ENCODE results near the gene ALAD. TPM values are rescaled to one million over a fixed set of nuclear protein-coding genes. Genes with fewer than 3 reads are reported as not detected.

The ALAD gene
- total RNA-seq, 1 donor from 2014 or later: 36.6 TPM

DNA sequence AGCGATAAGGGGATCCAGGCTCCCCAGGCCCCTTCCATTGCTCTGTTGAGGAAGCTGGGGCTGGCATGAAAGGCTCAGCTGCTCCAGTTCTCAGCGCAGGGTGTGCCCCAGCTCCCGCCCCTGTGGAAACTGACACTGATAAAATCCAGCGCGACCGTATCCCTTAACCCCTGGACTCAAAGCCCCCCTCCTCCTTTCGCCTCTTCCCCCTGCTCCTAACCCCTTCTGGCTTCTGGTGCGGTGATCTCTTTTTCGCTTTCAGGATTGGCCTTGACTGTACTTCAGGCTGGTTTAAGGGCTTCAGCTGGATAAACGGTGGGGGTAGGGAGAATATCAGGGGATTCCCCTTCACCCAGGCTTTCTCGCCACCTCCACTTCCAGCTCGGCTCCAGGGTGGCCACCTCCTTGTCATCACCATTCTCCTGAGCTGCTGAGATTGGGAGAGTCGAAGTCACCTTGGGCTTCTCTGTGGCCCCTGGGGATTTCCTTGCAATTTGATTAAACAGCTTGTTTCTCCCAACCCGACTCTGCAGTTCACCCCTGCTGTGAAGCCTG, 50.9 kb downstream of the ALAD start:
- intact Hi-C loops (cut with micrococcal nuclease): loop anchor here (1.0 to 2.0 kb wide), 3 partner anchors 60 to 129 kb away; partner anchors contain the start of genes C9orf43, CDC26, FKBP15 and POLE3

DNA sequence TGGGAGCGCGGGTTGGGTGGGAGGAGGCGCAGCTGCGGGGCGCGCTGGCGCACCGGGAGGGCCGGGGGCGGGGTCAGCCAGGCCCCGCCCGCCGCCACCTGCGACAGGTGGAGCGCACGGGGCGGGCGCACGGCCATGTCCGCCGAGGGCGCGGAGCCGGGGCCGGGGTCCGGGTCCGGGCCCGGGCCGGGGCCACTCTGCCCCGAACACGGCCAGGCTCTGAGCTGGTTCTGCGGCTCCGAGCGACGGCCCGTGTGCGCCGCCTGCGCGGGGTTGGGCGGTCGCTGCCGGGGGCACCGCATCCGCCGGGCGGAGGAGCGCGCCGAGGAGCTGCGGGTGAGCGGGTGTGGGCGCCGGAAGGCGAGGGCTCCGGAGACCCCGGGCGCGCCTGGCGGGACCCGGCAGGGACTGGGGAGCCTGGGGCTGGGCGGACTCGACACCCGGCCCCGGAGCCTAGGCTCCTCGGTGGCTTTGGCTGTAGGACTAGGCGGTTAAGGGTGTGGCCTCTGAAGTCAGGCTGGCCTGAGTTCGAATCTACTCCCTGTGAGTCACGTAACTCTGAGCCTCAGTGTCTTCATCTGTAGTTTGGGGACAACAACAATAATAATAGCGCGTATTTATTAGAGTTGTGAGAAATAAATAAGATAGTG, 51.5 kb downstream of the ALAD start, which contains the start of gene BSPRY:
TSS of gene BSPRY (plus strand) at position 97 of the 650 bp plus-strand sequence. CDS start at position 136, 39 bp downstream.
- intact Hi-C loops (cut with micrococcal nuclease): loop anchor here (1.0 to 2.0 kb wide), 4 partner anchors 9 to 129 kb away; partner anchors contain the start of genes C9orf43, CDC26, FKBP15 and POLE3

DNA sequence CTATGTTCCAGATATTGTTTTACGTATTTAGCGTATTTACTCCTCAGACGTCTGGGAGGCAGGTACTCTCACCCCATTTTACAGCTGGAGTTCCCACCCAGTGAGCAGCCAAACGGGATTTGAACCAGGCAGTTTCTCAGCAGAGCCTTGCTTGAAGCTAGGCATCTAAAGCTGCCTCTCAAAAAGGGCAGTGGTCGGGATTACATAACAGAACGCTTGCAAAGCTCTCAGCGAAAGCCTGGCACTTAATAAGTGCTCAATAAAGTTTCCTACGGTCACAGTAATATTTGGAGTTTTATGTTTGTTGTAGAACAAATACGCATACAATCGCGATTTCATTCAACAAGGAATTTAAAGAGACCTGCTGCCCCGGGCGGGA, 52.0 kb downstream of the ALAD start:
- intact Hi-C loops (cut with micrococcal nuclease): loop anchor here (1.0 kb wide), 1 partner anchor 9 kb away; the partner anchor contains the start of gene WDR31

DNA sequence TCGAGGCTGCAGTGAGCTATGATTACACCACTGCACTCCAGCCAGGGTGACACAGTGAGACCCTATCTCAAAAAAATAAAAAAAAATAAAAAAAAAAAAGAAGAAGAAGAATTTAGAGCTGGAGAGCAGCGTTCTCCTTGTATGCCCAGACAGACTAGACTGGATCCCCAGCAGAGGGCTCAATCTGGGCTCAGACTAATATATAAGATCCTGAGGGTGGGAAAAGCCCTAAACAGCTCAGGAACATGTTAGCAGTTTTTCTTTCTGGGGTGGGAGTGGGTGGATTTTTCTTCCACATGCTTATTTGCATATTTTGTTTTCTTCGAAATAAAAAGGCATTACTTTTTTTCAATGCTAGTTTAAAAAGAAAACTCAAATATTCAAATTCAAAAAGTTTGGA, 52.6 kb downstream of the ALAD start:
- intact Hi-C loops (cut with micrococcal nuclease): loop anchor here (1.0 kb wide), 1 partner anchor 29 kb away; no protein-coding TSS in a partner anchor

DNA sequence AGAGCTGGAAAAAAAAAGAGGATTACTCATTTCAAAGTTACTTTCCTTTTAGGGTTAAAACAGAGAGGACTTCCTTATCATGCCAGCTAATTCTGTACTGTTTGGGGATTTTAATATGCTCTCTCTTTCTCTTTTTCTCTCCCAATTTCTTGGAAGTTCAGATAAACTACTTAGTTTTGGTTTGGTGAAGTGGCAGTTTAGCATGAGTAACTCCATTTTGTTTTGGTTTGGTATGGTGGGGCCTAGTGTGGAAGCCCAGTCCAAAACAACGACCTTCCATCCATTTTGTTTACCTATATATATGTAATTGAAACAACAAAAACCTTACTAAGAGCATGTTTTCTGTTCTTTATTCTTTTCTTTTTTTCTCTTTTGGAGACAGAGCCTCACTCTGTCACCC, 55.4 kb downstream of the ALAD start:
- intact Hi-C loops (cut with micrococcal nuclease): no loop called here

DNA sequence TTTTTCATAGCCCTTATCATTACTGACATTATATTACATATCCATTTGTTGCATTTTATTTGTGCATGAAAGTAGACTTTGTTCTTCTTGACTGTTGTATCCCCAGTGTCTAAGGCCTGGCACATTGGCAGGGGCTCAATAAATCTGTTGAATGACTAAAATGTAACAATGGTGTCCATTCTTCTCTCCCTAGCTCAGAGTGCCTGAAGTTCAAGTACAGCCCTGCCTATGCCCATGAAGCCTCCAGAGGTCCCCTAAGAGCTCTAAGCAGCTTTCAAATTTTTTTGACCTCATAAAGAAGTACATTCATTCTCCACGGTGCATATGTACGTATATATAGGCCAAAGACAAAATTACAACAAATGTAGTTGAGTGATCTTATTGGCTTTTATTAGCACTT, 55.9 kb downstream of the ALAD start:
- intact Hi-C loops (cut with micrococcal nuclease): no loop called here

DNA sequence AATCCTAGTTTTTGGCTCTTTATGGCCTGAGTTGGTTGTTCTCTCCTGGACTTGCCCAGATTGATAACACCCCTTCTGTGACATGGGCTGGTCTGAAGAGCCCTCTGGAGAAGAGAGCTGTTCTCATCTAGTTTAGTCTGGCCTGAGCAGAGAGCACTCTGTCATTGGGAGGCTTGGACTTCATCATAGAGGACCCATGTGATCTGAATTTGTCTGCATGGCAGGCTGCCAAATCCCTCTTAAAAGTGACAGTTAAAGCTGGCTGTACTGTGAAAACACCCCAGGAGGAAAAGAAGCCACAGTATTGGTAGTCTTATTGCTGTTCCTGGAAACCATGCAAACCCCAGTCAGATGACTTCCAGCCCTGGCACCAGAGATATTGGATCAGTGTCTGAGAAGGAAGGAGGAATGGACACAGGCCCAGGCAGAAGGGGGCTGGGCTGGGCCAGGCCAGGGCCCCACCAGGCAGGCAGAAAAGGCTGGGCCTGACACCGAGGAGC, 57.3 kb downstream of the ALAD start:
- intact Hi-C loops (cut with micrococcal nuclease): no loop called here

DNA sequence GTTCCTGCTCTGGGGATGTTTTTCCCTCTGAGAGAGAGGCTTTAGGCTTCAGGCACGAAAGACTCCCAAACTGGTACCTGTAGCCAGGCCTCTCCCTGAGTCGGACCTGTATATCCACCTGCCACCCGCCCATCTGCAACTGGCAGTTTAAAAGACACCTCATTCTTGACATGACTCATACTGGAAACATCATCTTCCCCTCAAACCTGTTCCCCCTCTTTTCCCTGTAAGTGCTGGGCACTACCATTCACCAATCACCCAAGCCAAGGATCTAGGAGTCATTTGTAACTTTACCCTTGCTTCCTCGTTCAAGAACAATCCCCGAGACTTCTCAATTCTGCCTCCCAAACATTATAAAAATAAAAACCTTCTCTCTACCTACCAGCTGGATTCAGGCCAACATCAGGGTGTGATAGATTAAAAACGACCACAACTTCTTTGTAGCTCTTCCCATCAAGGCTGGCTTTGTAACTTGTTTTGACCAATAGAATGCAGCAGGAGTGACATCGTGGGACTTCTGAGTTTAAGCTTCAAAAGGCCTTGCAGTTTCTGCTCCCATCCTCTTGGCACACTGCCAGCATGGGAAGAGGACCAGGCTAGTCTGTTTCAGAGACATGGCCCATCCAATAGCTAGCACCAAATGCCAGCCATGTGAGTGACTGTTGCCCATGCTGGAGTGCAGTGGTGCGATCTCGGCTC, 59.2 kb downstream of the ALAD start:
- intact Hi-C loops (cut with micrococcal nuclease): no loop called here

DNA sequence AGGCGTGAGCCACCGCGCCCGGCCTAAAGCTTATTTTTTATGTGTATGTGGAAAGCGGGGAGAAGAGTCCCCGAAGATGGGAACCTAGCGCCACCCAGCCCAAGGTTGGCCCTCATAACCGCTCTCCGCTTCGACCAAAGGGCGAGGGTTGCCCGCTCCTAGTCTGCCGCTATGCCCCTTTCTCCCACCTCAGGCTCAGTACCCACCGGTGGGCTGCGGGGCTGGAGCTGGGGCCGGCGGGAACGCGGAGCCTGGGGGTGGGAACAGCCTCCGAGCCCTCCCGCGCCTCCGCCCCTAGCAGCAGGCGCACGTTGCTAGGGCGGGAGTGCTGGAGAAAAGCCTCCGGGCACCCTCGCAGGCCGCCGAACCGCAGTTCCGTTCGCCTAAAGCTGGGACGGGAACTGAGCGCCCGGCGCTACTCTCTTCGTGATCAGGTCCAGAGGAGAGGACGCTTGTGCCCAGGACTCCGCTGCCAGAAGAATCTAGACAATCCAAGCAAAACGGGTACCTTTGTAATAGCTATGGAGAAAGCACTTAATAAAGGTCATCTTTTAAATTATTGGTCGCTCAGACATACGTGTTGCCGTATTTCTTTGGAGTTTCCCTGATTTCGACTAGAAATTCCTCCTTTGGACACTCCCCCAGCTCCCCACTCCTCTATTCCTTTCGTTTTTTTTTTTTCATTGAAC, 60.9 kb downstream of the ALAD start, which contains the start of gene WDR31:
TSS of gene WDR31 (minus strand) at position 265 of the 689 bp plus-strand sequence. CDS start 8,253 bp downstream, outside the sequence.
- intact Hi-C loops (cut with micrococcal nuclease): loop anchor here (1.0 kb wide), 5 partner anchors 9 to 70 kb away; partner anchors contain the start of genes ALAD, BSPRY, C9orf43 and CDC26

DNA sequence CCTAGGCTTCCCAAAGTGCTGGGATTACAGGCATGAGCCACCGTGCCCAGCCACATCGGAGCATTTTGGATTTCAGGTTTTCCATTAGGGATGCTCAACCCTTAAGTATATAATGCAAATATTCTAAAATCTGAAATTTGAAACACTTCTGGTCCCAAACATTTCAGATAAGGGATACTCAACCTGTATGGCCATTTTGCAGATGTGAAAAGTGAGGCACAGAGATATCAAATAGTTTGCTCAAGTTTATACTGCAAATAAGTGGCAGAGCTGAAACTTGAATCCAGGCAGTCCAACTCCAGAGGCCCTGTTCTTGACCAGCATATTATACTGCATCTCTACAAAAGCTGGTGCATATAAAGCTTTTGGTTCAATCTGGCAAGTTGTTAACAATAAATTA, 63.4 kb downstream of the ALAD start:
- intact Hi-C loops (cut with micrococcal nuclease): no loop called here

Other genes starting within 250 kb of the ALAD start
- 36.9 and 38.6 TPM in 2 replicates for gene FKBP15, start 180.0 kb downstream of the ALAD start, total RNA-seq
- gene SLC31A1, start 179.7 kb downstream of the ALAD start, total RNA-seq: 8.8 and 10.0 TPM in 2 replicates
- gene CDC26, start 125.7 kb downstream of the ALAD start, total RNA-seq: 32.9 and 36.2 TPM in 2 replicates
- 36.8 and 37.2 TPM in 2 replicates for gene PRPF4, start 125.6 kb downstream of the ALAD start, total RNA-seq
- 0.45 TPM in 1 of 2 replicates, not detected in the other for gene RNF183, start 97.9 kb downstream of the ALAD start, total RNA-seq
- gene WDR31, start 61.0 kb downstream of the ALAD start, total RNA-seq: 0.93 and 1.5 TPM in 2 replicates
- gene BSPRY, start 51.7 kb downstream of the ALAD start, total RNA-seq: 7.4 and 7.6 TPM in 2 replicates
- gene HDHD3, start 24.3 kb downstream of the ALAD start, total RNA-seq: 17.4 and 19.0 TPM in 2 replicates
- gene POLE3, start 9.4 kb upstream of the ALAD start, total RNA-seq: 85.0 and 86.4 TPM in 2 replicates
- 0.45 and 0.73 TPM in 2 replicates for gene C9orf43, start 9.5 kb upstream of the ALAD start, total RNA-seq
- gene RGS3, start 62.4 kb upstream of the ALAD start, total RNA-seq: 39.5 and 42.7 TPM in 2 replicates

All from T-helper 2 cell treated with Interferon-gamma antibody and Interleukin-4, amounts not matched to agents 100 ng/mL and 5 ng/mL, for 36 hours (primary cell).